Nucleus accumbens (tissue), 56 donors: ENCODE results near the gene CTSE.
"Not testable (repeated sequence)": the region's sequence is repeated elsewhere in the genome, so short reads cannot be mapped to it uniquely, and the experiment has no call there.

Source experiments
- DNase-seq, 56 donors: peaks; one replicate each; lab custom pipeline; 2025; lab: John Stamatoyannopoulos, UW

Gene CTSE

DNA sequence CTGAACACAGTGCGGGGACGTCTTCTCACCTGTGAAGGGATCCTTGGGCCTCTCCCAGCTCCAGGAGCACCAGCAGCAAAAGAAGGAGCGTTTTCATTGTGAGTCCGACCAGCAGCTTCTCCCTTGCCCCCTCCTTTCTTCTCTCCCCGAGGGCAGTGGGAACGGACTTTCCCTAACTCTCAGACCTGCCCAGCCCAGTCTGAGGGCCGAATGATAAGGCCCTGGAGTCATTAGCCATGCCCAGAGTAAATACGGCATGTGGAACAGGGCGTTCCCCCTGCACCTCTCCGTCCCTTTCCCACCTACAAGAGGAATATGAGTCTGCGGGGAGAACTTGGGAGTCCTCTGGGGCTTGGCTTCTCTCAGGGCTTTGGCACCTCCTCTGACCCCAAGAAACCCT is at the start of gene CTSE:
TSS of gene CTSE (minus strand) at position 201 of the 400 bp plus-strand sequence. CDS start at position 97, 104 bp downstream.
- no peak for DNase-seq

DNA sequence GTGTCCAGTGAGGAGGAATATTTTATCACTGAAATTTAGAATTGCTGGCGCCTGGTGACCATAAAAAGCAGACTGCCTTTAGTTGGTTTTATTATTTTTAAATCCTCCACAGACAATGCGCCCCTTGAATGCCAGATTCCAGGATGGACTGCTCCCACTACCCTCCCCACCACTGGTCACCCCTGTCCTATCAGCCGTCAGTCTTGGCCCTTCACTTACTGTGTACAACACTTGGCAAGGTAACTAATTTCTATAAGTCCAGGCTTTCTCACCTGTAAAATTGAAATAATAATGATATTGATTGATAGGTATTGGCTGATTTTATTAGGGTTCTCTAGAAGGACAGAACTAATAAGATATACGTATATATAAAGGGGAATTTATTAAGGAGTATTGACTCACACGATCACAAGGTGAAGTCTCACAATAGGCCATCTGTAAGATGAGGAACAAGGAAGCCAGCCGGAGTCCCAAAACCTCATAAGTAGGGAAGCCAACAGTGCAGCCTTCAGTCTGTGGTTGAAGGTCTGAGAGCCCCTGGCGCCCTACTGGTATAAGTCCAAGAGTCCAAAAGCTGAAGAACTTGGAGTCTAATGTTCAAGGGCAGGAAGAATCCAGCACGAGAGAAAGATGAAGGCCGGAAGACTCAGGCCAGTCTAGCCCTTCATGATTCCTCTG is 47.1 kb upstream of the CTSE start:
- no peak for DNase-seq

DNA sequence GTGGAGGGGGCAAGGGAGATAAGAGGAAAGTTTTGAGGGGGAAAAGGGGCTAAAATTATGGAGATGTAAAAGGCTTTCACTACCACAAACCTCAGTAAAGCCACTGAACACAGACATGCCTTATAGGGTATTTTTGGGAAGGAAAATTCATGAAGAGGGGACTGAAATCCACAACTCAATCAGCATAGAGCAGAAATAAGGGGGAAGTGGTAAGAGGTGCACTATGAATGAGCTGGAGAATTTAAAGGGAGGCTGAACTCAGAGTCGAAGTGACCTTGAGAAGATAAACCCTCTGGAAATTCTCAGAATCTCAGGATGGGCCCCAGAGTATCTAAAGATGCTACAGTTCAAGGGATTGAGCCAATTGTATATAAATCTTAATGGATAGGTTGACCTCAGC is 44.6 kb upstream of the CTSE start:
- DNase-seq = no peak

DNA sequence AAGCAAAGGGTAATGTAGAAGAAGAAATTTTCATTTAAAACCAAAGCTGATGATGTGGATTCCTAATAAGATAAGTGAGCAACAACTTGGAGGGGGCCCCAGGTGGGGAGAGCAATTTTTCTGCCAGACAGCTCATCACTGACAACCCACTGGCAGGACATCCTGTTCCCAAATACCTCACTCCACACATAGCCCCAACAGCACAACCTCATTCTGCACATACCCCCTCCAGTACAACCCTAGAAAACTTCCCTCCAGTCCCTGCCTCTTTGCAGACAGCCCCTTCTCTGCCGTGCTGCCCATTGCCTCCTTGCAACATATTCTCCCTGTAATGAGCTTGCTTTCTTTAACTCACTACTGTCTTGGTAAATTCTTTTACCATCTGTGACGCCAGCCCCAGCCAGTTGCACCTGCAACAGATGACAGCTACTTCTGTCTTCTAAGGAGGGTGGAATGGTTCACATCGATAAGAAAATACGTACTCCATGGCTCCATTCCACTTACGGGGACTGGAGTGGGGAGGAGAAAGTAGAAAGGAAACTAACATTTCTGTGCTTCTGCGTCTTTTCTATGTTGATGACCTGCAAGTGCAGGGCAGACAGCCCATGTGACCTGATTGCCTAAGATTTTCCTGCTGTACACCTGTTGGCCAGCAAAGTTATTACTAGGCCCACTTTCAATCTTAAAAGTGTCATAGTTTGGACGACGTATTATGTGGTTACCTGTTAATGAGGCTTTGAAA is 44.0 kb upstream of the CTSE start:
- DNase-seq = no peak

DNA sequence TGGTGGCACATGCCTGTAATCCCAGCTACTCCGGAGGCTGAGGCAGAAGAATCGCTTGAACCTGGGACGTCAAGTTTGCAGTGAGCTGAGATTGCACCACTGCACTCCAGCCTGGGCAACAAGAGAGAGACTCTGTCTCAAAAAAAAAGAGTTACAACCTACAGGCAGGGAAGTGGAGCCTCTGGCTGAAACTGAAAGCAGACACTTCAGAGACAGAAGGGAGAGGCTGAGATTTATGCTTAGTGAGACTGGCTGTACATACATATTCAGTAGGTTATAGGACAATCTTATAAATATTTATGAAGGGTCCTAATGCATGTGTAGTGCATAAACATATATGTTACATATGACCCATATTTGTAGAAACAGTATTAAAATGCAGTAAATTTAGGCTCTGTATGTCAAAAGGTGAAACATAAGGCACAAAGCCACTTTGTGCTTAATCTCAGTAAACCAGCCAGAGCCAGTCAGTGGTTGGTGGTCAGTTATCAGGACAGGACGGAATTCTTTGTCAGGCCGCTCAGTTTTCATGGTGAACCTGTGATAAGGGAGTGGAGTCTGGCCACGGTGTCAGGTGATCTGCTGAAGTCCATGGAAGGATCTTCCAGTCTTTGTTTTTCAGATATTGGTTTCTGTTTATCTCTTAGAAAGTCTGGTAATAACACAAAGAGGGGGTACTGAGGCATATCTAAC is 42.9 kb upstream of the CTSE start:
- no peak for DNase-seq

DNA sequence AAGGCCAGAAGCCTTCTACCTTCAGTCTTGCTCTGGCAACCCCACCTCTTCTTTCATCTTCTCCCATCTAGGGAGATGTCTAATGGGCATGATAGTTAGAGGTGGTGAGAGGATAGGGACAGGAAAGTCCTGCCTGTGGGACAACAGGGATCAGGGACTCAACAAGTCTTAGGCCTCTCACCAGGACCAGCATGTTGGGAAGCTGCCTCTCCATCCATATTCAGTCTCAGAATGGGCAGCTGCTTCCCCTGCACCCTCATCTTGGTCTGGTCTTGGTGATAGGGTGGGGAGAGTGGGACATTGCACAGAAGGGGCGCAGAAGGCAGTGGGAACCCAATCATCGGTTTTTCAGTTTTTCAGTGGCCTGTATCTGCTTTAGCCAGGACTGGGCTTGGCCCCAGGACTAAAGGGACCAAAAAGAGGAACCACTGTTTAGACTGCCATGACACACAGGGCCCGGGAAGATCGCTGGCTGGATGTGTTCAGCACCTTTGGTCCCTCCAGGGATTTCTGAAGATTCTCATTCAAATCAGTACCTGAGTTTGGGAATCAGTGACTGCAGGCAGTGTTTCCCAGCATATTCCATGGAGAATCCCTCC is 42.0 kb upstream of the CTSE start:
- no peak for DNase-seq

DNA sequence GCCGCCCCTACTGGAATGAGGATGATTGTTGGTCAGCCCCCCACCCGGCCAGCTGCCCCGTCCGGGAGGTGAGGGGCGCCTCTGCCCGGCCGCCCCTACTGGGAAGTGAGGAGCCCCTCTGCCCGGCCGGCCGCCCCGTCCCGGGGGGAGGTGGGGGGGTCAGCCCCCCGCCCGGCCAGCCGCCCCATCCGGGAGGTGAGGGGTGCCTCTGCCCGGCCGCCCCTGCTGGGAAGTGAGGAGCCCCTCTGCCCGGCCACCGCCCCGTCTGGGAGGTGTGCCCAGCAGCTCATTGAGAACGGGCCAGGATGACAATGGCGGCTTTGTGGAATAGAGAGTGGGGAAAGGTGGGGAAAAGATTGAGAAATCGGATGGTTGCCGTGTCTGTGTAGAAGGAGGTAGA is 40.8 kb upstream of the CTSE start:
- DNase-seq = not testable (repeated sequence)

DNA sequence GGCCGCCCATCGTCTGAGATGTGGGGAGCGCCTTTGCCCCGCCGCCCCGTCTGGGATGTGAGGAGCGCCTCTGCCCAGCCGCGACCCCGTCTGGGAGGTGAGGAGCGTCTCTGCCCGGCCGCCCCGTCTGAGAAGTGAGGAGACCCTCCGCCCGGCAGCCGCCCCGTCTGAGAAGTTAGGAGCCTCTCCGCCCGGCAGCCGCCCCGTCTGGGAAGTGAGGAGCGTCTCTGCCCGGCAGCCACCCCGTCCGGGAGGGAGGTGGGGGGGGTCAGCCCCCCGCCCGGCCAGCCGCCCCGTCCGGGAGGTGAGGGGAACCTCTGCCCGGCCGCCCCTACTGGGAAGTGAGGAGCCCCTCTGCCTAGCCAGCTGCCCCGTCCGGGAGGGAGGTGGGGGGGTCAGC is 40.3 kb upstream of the CTSE start:
- DNase-seq = not testable (repeated sequence)

DNA sequence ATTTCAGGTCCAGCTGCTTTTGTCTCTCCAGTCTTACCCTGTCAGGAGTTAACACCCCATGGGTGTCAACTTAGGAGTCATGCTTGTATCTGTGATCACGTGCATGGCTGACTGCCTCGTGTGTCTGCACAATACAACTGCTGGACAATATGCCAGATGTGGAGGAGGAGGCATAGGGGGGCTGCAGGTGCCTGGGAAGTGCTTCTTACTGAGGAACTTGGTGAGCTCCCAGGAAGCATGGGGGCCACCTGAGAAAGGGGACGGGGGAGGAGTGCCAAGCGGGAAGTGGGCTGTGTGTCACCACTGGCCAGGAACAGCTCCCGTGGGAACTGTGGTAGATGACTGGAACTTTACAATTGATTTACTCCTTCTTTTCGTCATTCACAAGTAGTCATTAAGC is 38.8 kb upstream of the CTSE start:
- DNase-seq = no peak

DNA sequence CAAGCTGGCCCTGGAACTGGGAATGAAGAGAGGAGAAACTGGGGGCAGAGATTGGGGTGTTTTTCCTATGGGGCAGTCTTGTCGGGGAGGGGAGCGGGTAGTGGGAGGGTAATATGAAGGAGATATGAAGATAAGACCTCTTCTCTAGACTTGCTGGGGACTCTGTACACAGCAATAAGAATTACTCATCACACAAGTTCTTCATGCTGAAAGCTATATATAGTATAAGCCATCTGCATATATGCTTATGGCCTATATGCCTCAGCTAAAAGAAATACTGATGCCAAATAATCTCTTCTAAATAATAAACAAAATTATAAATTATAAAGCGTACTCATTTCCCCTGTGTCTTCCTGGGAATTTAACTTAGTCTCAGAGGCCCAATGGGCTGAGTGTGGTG is 37.1 kb upstream of the CTSE start:
- no peak for DNase-seq

DNA sequence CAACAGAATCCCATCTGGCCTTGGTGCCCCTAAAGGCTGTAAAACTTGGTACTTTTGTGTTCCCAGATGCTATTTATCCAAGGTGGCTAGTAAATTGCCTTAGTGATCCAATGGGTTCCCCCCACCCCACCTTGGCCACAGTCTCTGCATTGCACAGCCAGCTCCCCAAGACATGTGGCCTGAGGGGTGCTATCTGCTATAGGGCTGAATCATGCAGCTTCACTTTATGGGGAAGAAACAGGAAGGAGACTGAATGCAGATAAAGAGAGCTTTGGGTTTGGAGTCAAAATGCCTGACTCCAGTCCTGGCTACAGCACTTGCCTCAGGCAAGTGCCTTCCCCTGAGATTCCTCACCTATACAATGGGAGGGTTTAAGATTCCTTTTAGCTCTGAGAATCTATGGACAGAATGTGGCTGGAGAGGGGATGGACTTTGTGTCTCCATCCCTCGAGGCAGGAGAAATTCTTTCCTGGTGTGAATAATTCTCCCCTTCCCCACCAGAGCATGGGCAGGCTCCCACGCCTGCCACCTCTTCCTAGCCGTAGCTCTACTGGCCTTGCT is 35.7 kb upstream of the CTSE start:
- DNase-seq = no peak

DNA sequence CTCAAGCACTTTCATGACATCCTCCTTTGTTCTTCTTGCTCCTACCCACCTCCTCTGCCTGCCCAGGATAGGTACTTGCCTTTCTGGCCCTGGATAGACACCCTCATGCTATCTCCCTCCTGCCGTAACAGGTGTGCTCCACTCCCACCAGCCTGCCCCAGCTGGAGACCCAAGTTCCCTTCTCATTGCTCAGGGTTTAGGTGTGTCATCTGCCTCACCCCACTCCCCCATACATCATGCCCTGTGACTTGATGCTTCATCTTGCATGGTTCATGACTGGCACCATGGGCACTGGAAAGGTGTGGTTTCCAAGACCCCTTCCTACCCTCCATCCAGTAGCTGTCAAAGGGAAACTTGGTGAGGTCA is 35.2 kb upstream of the CTSE start:
- no peak for DNase-seq

DNA sequence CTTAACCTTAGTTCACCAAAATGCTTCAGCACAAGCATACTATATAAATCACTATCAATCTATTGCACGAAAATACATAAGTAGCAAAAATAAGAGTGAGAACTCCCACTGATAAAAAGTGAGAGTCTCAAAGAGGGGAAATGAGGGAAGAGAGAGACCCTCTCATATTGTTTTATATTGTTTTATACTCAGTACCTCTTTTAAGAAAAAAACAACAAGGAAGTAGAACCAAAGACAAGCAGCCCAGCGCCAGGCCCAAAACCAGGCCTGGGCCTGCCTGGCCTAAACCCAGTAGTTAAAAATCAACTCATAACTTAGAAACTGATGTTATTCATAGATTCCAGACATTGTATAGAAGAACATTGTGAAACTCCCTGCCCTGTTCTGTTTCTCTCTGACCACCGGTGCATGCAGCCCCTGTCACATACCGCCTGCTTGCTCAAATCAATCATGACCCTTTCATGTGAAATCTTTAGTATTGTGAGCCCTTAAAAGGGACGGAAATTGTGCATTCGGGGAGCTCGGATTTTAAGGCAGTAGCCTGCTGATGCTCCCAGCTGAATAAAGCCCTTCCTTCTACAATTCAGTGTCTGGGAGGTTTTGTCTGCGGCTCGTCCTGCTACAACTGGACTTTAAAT is 34.7 kb upstream of the CTSE start:
- not testable (repeated sequence) for DNase-seq

DNA sequence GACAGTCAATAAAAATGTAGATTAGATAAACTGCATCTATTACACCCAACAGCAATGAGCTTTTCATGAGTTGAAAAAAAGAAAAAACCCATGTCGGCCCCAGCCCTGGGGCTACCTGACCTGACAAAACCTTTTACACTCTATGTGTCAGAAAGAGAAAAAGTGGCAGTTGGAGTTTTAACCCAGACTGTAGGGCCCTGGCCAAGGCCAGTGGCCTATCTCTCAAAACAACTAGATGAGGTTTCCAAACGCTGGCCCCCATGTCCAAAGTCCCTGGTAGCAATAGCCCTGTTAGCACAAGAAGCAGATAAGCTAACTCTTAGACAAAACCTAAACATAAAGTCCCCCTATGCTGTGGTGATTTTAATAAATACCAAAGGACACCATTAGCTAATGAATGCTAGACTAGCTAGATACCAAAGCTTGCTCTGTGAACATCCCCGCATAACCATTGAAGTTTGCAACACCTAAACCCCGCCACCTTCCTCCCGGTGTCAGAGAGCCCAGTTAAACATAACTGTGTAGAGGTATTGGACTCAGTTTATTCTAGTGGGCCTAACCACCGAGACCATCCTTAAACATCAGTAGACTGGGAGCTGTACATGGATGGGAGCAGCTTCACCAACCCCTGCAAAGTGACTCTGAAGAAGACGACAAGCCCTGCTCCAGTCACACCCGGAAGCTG is 32.1 kb upstream of the CTSE start:
- DNase-seq = not testable (repeated sequence)

DNA sequence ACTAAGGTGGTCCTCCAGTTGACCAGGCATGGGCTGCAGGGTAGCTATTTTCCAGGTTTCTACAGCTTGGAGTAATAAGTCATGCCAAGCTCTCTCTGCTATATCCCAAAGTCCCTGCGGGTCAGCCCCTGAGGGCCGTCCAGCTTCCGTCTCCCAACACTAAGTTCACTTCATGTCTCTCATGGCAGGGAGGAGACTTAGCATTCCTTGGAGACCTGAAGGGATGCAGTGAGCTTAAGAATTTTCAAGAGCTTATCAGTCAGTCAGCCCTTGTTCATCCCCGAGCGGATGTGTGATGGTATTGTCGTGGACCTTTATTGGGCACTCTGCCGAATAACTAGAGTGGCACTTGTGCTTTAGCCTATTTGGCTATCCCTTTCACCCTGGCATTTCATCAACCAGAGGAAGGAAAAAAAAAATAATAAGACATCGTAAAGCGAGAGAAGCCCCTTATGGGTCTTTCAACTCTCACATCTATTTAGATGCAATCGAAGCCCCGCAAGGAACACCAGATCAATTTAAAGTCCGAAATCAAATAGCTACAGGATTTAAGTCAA is 31.5 kb upstream of the CTSE start:
- DNase-seq = not testable (repeated sequence)

DNA sequence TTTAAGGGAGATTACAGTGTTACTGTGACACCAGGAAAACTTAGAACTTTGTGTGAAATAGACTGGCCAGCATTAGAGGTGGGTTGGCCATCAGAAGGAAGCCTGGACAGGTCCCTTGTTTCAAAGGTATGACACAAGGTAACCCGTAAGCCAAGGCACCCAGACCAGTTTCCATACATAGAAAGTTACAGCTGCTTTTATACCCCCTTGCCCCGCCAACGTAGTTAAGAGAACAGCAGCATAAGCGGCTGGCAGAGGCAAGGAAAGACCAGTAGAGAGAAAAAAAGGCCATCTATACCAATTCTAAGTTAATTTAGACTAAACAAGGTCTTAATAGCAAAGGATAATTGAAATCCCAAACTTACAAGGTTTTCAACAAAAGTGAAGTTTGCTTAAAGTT is 29.9 kb upstream of the CTSE start:
- DNase-seq = not testable (repeated sequence)

DNA sequence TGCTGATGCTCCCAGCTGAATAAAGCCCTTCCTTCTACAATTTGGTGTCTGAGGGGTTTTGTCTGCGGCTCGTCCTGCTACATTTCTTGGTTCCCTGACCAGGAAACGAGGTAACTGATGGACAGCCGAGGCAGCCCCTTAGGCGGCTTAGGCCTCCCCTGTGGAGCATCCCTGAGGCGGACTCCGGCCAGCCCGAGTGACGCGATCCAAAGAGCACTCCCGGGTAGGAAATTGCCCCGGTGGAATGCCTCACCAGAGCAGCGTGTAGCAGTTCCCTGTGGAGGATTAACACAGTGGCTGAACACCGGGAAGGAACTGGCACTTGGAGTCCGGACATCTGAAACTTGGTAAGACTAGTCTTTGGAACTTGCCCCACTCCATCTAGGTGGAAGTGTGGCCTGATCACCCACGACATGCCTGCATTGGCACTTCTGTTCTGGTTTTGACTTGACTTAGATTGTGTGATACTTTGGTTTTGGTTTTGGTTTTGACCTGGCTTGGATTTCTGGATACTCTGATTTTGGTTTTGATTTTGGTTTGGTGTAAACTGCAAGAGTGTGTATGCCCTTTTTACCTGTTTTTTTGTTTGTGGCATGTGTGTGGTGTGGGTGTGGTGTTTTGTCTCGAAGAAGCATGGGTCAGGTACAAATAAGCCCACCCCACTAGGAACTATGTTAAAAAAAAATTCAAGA is 29.4 kb upstream of the CTSE start, which contains the start of gene RHEX:
TSS of gene RHEX (plus strand) at position 255 of the 692 bp plus-strand sequence. CDS start 44,656 bp downstream, outside the sequence.
- DNase-seq = not testable (repeated sequence)

DNA sequence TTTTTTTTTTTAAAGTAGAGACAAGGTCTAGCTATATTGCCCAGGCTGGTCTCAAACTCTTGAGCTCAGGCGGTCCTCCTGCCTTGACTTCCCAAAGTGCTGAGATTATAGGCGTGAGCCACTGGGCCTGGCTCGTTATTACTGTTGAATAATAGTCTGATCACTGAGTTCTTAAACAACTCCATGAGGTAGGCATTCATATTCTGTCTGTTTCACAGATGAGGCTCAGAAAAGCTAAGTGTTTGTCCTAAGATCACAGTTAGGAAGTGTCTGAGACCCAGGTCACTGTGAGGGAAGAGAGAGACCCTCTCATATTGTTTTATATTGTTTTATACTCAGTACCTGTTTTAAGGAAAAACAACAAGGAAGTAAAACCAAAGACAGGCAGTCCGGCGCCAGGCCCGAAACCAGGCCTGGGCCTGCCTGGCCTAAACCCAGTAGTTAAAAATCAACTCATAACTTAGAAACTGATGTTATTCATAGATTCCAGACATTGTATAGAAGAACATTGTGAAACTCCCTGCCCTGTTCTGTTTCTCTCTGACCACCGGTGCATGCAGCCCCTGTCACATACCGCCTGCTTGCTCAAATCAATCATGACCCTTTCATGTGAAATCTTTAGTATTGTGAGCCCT is 28.7 kb upstream of the CTSE start:
- not testable (repeated sequence) for DNase-seq
